Measurements from ENCODE around the gene RCN1. TPM values are rescaled to one million over a fixed set of nuclear protein-coding genes. Genes with fewer than 3 reads are reported as not detected.
A peak's percentile ranks its signal among the peaks of the same experiment; 100 is the strongest.

RCN1 gene
- total RNA-seq, 3 donors from 2014 or later, result 58.2 to 67.8 (median 61.0) TPM

DNA sequence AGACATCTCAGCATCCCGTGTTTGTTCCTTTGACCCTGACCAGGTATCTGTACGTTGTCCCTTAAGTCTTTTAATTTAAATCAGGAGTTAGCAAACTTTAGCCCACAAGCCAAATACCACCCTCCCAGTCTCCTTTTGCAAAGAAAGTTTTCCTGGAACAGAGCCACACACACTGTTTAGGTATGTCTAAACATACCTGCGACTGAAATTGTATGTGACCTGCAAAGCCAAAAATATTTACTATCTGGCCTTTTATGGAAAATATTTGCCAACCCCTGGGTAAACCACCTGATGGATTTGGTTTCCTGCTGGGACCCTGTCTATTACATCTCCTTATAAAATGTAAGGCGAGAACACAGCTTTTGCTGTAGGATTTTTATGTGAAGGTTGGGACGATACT, 20.2 kb upstream of the RCN1 start:
- TF ChIP-seq POLR2A (IDR thresholded peaks at IDR 0.05) (no peak), CTCF (IDR thresholded peaks at IDR 0.05) (no peak)
- no peak for DNase-seq (ENCODE audit: low spot score in 2 of 2)
- intact Hi-C loops (cut with DNase I; ENCODE audit: low total_unique reads), result loop anchor here (5.0 to 10.0 kb wide), 2 partner anchors 322 to 476 kb away; no protein-coding TSS in a partner anchor

GRCh38 chr11:32071811-32072210, 19.1 kb upstream of the RCN1 start:
- TF ChIP-seq POLR2A (IDR thresholded peaks at IDR 0.05) (no peak), POLR2AphosphoS5 (IDR thresholded peaks at IDR 0.05) (no peak), CTCF (IDR thresholded peaks at IDR 0.05) (peak in 2 of 3 donors; percentile 9 to 16)

More for the DNA sequence above, 20.2 kb upstream of the RCN1 start:
- H3K4me1 ChIP-seq, result no peaks in the 10 kb centered on the region
- peaks cover 0 to 10% of the 10 kb centered on the region in 2 donors for H3K27me3 ChIP-seq
- H3K36me3 ChIP-seq, result no peaks in the 10 kb centered on the region
- H3K9me3 ChIP-seq, result no peaks in the 10 kb centered on the region
- no peak overlapping the region for H3K4me3 ChIP-seq
- H3K27ac ChIP-seq, result no peak overlapping the region

DNA sequence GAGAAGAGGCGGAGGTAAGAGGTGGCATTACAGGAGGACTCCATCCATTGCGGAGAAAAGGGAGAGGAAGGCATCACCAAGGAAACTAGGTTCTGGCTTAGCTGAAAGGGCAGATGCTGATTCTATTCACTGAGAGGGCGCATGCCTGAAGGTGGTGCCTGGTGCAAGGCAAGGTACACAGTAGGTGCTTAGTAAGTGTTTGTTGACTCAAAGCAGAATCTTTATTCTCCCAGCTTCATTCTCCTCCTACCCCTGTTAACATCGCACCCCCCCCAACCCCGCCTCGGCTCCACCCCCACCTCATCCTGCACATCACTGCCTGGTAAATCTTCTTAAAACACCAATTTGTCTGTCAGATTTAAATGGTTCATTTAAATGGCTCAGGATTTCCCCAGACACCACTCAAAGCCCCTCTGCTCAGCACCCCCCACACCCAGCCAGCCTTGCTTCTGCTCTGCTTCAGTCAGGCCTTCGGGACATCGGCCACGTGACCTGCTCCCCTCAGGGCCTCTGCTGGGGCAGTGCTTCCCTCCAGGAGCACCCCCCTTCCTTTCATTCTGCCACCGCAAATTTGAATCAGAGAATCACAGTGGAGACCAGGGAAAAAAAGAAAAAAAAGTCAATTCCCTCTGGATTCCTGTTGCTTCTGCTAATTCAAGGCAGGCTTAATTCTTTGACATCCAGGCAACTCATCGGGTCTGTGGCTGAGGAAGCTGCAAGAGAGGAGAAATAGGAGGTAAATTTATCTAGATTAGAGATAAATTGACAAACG, 17.8 kb upstream of the RCN1 start:
- intact Hi-C loops (cut with DNase I; ENCODE audit: low total_unique reads), result loop anchor here (5.0 to 10.0 kb wide), 2 partner anchors 319 to 478 kb away; no protein-coding TSS in a partner anchor
- no peaks in the 10 kb centered on the region for H3K9me3 ChIP-seq
- TF ChIP-seq CTCF (IDR thresholded peaks at IDR 0.05) (no peak), POLR2A (IDR thresholded peaks at IDR 0.05) (no peak), POLR2AphosphoS5 (IDR thresholded peaks at IDR 0.05) (no peak)

More at GRCh38 chr11:32071811-32072210, 19.1 kb upstream of the RCN1 start:
- DNase-seq (ENCODE audit: low spot score in 2 of 2), result no peak
- no peak overlapping the region for H3K4me3 ChIP-seq
- H3K27me3 ChIP-seq, result peaks cover 0 to 10% of the 10 kb centered on the region in 2 donors
- no peaks in the 10 kb centered on the region for H3K4me1 ChIP-seq
- intact Hi-C loops (cut with DNase I; ENCODE audit: low total_unique reads), result loop anchor here (5.0 to 10.0 kb wide), 2 partner anchors 320 to 477 kb away; no protein-coding TSS in a partner anchor
- no peaks in the 10 kb centered on the region for H3K36me3 ChIP-seq
- H3K9me3 ChIP-seq, result no peaks in the 10 kb centered on the region
- H3K27ac ChIP-seq, result no peak overlapping the region

DNA sequence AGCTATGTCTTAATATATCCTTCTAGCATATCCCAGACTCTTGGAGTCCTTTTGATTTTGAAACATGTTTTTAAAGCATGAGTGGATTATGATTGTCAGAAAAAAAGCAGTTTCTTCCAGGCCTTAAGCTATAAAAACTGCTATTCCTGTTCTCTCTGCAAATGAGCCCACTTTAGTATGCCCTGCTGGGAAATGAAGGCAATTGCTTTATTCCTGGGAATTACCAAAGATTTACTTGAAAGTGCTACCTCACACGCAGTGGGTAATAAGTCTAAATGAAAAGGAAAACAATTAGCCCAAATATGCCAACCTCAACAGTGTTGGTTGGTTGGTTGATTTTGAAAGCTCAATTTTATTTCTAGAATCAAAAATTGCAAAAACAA, 17.2 kb upstream of the RCN1 start:
- no peak for TF ChIP-seq CTCF (IDR thresholded peaks at IDR 0.05)
- no peak for TF ChIP-seq POLR2A (IDR thresholded peaks at IDR 0.05)
- no peak for TF ChIP-seq POLR2AphosphoS5 (IDR thresholded peaks at IDR 0.05)
- DNase-seq (ENCODE audit: low spot score in 2 of 2), result no peak

More for the DNA sequence above, 17.8 kb upstream of the RCN1 start:
- Histone ChIP-seq H3K27me3 (peaks cover 0 to 10% of the 10 kb centered on the region in 2 donors), H3K4me1 (no peaks in the 10 kb centered on the region), H3K4me3 (no peak overlapping the region), H3K27ac (no peak overlapping the region), H3K36me3 (no peaks in the 10 kb centered on the region)
- DNase-seq (ENCODE audit: low spot score in 2 of 2), result no peak

DNA sequence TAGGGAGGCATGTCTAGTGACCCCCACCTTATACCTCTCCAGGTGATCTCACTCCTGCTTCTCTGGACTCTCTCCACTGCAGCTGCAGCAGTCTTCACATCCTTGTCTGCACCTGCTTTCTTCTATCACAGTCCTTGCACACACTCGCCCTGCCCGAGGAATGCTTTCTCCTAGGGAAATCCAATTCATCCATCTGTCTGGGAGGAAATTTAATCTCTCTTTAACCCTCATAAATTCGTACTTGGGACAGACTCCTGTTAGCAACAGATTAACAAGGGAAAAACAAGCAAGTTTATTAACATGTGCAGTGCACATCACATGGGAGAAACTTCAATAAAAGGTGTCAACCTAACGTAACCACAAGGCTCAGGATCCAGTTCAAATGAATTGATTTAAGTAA, 11.3 kb upstream of the RCN1 start:
- Histone ChIP-seq H3K27me3 (no peaks in the 10 kb centered on the region), H3K9me3 (no peaks in the 10 kb centered on the region), H3K27ac (no peak overlapping the region), H3K4me1 (no peaks in the 10 kb centered on the region), H3K36me3 (no peaks in the 10 kb centered on the region), H3K4me3 (no peak overlapping the region)
- intact Hi-C loops (cut with DNase I; ENCODE audit: low total_unique reads), result loop anchor here (10.0 kb wide), 1 partner anchor 485 kb away; no protein-coding TSS in a partner anchor
- TF ChIP-seq CTCF (IDR thresholded peaks at IDR 0.05) (no peak), POLR2AphosphoS5 (IDR thresholded peaks at IDR 0.05) (no peak), POLR2A (IDR thresholded peaks at IDR 0.05) (no peak)
- DNase-seq (ENCODE audit: low spot score in 2 of 2), result no peak

More for the DNA sequence above, 17.2 kb upstream of the RCN1 start:
- Histone ChIP-seq H3K36me3 (no peaks in the 10 kb centered on the region), H3K9me3 (no peaks in the 10 kb centered on the region), H3K4me3 (no peak overlapping the region), H3K27ac (no peak overlapping the region), H3K27me3 (peaks cover 0 to 7% of the 10 kb centered on the region in 2 donors), H3K4me1 (no peaks in the 10 kb centered on the region)
- intact Hi-C loops (cut with DNase I; ENCODE audit: low total_unique reads), result loop anchor here (5.0 to 10.0 kb wide), 2 partner anchors 319 to 479 kb away; no protein-coding TSS in a partner anchor

Measured in breast epithelium (tissue), 4 donors.